T-helper 17 cell (primary cell): ENCODE measurements around the gene TRIM66. TPM values are rescaled to one million over a fixed set of nuclear protein-coding genes. Genes with fewer than 3 reads are reported as not detected.
A peak's percentile ranks its signal among the peaks of the same experiment; 100 is the strongest.

ENCODE experiments used
- ATAC-seq: fragments of 150-1000 bp; cut with Tn5 transposase; 2 replicates; pipeline ENCODE4 v1.10.0; 2021; ENCODE audit warnings: mild to moderate bottlenecking, moderate library complexity
- DNase-seq, 3 donors: peaks; one replicate each; pipeline versions ENCODE4 v3.0.0 to v3.0.0-alpha.2; 2020 to 2021
- H3K9me3 ChIP-seq: one replicate; pipeline ENCODE4 v1.7.0; 2013; ENCODE audit warnings: low read length, mild to moderate bottlenecking; ENCODE audit not compliant: control insufficient read depth, poor library complexity, severe bottlenecking
- H3K27ac Mint-ChIP-seq: one replicate; pipeline ENCODE4 v1.8.0; 2022; ENCODE audit warnings: mild to moderate bottlenecking, moderate library complexity, mixed read lengths
- H3K27me3 Mint-ChIP-seq: one replicate; pipeline ENCODE4 v1.8.0; 2022; ENCODE audit warnings: mixed read lengths
- H3K36me3 Mint-ChIP-seq: one replicate; pipeline ENCODE4 v1.8.0; 2022; ENCODE audit warnings: low read depth, mixed read lengths
- H3K4me1 Mint-ChIP-seq: one replicate; pipeline ENCODE4 v1.8.0; 2022; ENCODE audit warnings: mild to moderate bottlenecking, mixed read lengths
- H3K4me3 Mint-ChIP-seq: one replicate; pipeline ENCODE4 v1.8.0; 2022; ENCODE audit warnings: mild to moderate bottlenecking, moderate library complexity, mixed read lengths
- total RNA-seq, 4 donors: library from RNA in 2 of 4; stranded (reverse) in 2 of 4; gene quantifications; one replicate each; pipeline ENCODE4 v1.2.3 and lab custom pipeline; 2022 to 2026

TRIM66 gene
- total RNA-seq, 2 donors from 2014 or later = 20.0 to 23.5 TPM

GRCh38 chr11:8693010-8693551 is 10.6 kb upstream of the TRIM66 start:
- no peak for ATAC-seq
- Mint-ChIP-seq H3K36me3 (peaks cover 2% of the 10 kb centered on the region), H3K4me3 (no peak overlapping the region)

GRCh38 chr11:8692417-8692816 is 10.0 kb upstream of the TRIM66 start:
- Mint-ChIP-seq H3K4me3 (no peak overlapping the region), H3K27me3 (no peaks in the 10 kb centered on the region), H3K27ac (peak overlapping the region; percentile 27), H3K36me3 (peaks cover 2% of the 10 kb centered on the region), H3K4me1 (peaks cover 28% of the 10 kb centered on the region)
- no peaks in the 10 kb centered on the region for H3K9me3 ChIP-seq
- DNase-seq (no peak), ATAC-seq (no peak)

More at GRCh38 chr11:8693010-8693551, 10.6 kb upstream of the TRIM66 start:
- H3K27ac Mint-ChIP-seq = no peak overlapping the region
- H3K4me1 Mint-ChIP-seq = peaks cover 24% of the 10 kb centered on the region
- no peak for DNase-seq
- H3K27me3 Mint-ChIP-seq = no peaks in the 10 kb centered on the region
- H3K9me3 ChIP-seq = no peaks in the 10 kb centered on the region

- Mint-ChIP-seq H3K4me1 (peaks cover 30% of the 10 kb centered on the region), H3K36me3 (no peaks in the 10 kb centered on the region), H3K27ac (no peak overlapping the region), H3K27me3 (no peaks in the 10 kb centered on the region), H3K4me3 (no peak overlapping the region)
- DNase-seq = no peak
- no peaks in the 10 kb centered on the region for H3K9me3 ChIP-seq
- no peak for ATAC-seq
These were observed 9.1 kb upstream of the TRIM66 start for GRCh38 chr11:8691601-8692000.

DNA sequence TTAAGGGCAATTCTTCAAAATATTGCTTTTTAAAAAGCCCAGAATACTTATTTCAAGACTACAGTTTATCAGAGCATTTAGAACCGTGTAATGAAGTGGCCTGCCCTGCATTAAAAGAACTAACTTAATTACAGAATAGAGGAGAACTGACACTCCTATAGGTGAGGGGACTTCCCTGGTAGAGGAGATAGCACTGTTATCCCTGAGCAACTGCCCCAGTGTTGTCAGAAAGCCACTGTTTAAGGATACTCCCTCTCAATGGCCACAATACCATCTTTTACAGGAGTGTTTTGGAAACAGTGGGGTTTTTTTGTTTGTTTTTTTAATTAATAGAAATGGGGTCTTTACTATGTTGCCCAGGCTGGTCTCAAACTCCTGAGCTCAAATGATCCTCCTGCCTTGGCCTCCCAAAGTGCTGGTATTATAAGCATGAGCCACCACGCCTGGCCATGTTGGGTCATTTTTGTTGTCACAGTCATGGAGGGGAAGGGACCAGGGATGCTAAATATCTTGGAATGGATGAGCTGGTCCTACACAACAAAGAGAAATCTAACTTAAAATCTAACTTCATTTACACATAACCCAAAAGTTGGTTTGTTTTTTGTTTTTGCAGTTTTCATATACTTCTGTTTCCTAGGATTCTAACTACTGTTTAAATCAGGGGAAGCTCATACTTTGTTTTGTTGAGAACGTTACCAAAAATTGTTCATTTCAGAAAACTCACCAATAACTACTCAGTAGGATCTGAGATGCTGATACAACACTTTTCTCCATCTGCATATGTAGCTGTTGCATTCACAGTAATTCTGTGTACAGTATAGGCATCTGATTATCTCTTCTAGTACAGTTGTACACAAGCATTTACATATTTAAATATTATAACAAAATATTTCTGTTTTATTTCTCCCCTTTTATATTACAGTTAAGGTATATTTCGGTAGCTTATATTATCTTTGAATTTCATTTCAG is 8.2 kb upstream of the TRIM66 start:
- H3K4me1 Mint-ChIP-seq = peaks cover 31% of the 10 kb centered on the region
- peak overlapping the region; percentile 97 for H3K27ac Mint-ChIP-seq
- H3K4me3 Mint-ChIP-seq = peak overlapping the region; percentile 94
- H3K27me3 Mint-ChIP-seq = no peaks in the 10 kb centered on the region
- H3K36me3 Mint-ChIP-seq = no peaks in the 10 kb centered on the region
- ATAC-seq = no peak
- H3K9me3 ChIP-seq = no peaks in the 10 kb centered on the region
- no peak for DNase-seq

- Mint-ChIP-seq H3K4me3 (peak overlapping the region; percentile 94), H3K36me3 (peaks cover 5% of the 10 kb centered on the region), H3K4me1 (peaks cover 37% of the 10 kb centered on the region), H3K27me3 (no peaks in the 10 kb centered on the region), H3K27ac (peak overlapping the region; percentile 97)
- DNase-seq (no peak), ATAC-seq (no peak)
- H3K9me3 ChIP-seq = no peaks in the 10 kb centered on the region
These were observed 7.3 kb upstream of the TRIM66 start for GRCh38 chr11:8689726-8690255.

- Mint-ChIP-seq H3K27ac (peak overlapping the region; percentile 97), H3K4me3 (peak overlapping the region; percentile 94), H3K4me1 (peaks cover 43% of the 10 kb centered on the region), H3K27me3 (no peaks in the 10 kb centered on the region), H3K36me3 (peaks cover 7% of the 10 kb centered on the region)
- ATAC-seq (peak; percentile 80), DNase-seq (peak; percentile 47 to 74 (median 69))
- no peaks in the 10 kb centered on the region for H3K9me3 ChIP-seq
These were observed 6.2 kb upstream of the TRIM66 start for GRCh38 chr11:8688414-8689362.

- peaks cover 50% of the 10 kb centered on the region for H3K4me1 Mint-ChIP-seq
- DNase-seq (no peak), ATAC-seq (no peak)
- peaks cover 11% of the 10 kb centered on the region for H3K36me3 Mint-ChIP-seq
- H3K27me3 Mint-ChIP-seq = no peaks in the 10 kb centered on the region
- peak overlapping the region; percentile 95 for H3K27ac Mint-ChIP-seq
- H3K9me3 ChIP-seq = no peaks in the 10 kb centered on the region
- no peak overlapping the region for H3K4me3 Mint-ChIP-seq
These were observed 3.9 kb upstream of the TRIM66 start for GRCh38 chr11:8686325-8686724.

DNA sequence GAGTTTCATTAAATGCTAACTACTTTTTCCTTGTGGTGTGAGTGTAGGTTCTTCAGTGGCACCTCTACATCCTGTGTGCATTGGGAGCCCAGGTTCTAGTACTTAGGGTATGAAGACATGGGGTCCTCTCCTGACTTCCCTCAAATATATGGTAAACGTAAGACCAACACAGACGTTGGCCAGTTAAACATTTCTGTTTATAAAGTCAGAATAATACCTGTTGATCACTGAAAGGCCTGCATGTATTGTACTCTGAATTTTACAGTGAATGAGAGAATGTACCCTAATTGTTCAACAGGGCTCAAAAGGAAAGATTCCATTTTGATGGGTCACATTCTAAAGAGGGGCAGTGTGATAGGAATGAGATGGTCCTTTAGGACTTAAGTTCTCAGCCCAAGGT is 3.4 kb upstream of the TRIM66 start:
- H3K9me3 ChIP-seq = no peaks in the 10 kb centered on the region
- no peak for ATAC-seq
- Mint-ChIP-seq H3K27ac (peak overlapping the region; percentile 95), H3K27me3 (no peaks in the 10 kb centered on the region), H3K4me1 (peaks cover 50% of the 10 kb centered on the region), H3K36me3 (peaks cover 11% of the 10 kb centered on the region), H3K4me3 (peak overlapping the region; percentile 25)
- no peak for DNase-seq

DNA sequence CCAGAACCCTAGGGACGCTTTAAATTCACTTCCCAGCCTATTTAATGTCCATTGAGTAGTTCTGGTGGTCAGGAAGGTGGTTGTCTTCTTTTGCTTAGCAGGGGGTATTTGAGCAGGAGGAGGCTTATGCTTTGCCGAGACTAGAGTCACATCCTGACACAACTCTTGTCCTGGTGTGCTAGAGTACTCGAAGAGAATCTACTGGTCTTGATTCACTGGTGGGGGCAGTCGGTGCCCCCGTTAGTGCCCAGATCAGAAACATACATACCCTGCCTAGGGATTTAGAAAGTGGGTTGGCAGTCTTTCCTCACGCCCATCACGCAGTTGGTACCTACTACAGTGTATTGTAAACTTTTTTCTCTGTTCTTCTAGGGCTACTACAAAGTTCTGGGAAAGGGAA is 2.8 kb upstream of the TRIM66 start:
- H3K4me3 Mint-ChIP-seq = peak overlapping the region; percentile 71
- peaks cover 50% of the 10 kb centered on the region for H3K4me1 Mint-ChIP-seq
- peaks cover 11% of the 10 kb centered on the region for H3K36me3 Mint-ChIP-seq
- H3K9me3 ChIP-seq = no peaks in the 10 kb centered on the region
- H3K27ac Mint-ChIP-seq = peak overlapping the region; percentile 95
- ATAC-seq = no peak
- DNase-seq = no peak
- no peaks in the 10 kb centered on the region for H3K27me3 Mint-ChIP-seq

GRCh38 chr11:8684600-8685290 is 2.3 kb upstream of the TRIM66 start:
- Mint-ChIP-seq H3K4me3 (peak overlapping the region; percentile 94), H3K27ac (peak overlapping the region; percentile 95), H3K36me3 (peaks cover 11% of the 10 kb centered on the region), H3K4me1 (peaks cover 46% of the 10 kb centered on the region), H3K27me3 (no peaks in the 10 kb centered on the region)
- no peak for ATAC-seq
- DNase-seq = no peak
- no peaks in the 10 kb centered on the region for H3K9me3 ChIP-seq

GRCh38 chr11:8683115-8683807 is 796 bp upstream of the TRIM66 start:
- peaks cover 11% of the 10 kb centered on the region for H3K36me3 Mint-ChIP-seq
- DNase-seq (peak in 1 of 3 donors; percentile 14), ATAC-seq (peak; percentile 2)
- H3K27me3 Mint-ChIP-seq = no peaks in the 10 kb centered on the region
- peak overlapping the region; percentile 95 for H3K27ac Mint-ChIP-seq
- no peaks in the 10 kb centered on the region for H3K9me3 ChIP-seq
- peaks cover 35% of the 10 kb centered on the region for H3K4me1 Mint-ChIP-seq
- H3K4me3 Mint-ChIP-seq = peak overlapping the region; percentile 94

- Mint-ChIP-seq H3K27ac (peak overlapping the region; percentile 95), H3K4me1 (peaks cover 28% of the 10 kb centered on the region), H3K27me3 (no peaks in the 10 kb centered on the region), H3K36me3 (peaks cover 11% of the 10 kb centered on the region), H3K4me3 (peak overlapping the region; percentile 94)
- no peaks in the 10 kb centered on the region for H3K9me3 ChIP-seq
- ATAC-seq (no peak), DNase-seq (no peak)
These were observed 595 bp downstream of the TRIM66 start for GRCh38 chr11:8681837-8682302.
